Fibroblast of the aortic adventitia (primary cell): ENCODE measurements around the gene SCAND1. TPM values are rescaled to one million over a fixed set of nuclear protein-coding genes. Genes with fewer than 3 reads are reported as not detected.
A peak's percentile ranks its signal among the peaks of the same experiment; 100 is the strongest.
"Not testable (repeated sequence)": the region's sequence is repeated elsewhere in the genome, so short reads cannot be mapped to it uniquely, and the experiment has no call there.

Experiments used
- DNase-seq: peaks from one replicate; pipeline ENCODE4 v3.0.0-alpha.2; 2010; ENCODE audit warnings: low read depth
- H3K4me3 ChIP-seq: 2 replicates; pipeline ENCODE4 v1.5.1; 2011; ENCODE audit warnings: low read depth, mild to moderate bottlenecking, control low read depth, low read length, moderate library complexity
- total RNA-seq: library from RNA; depleted of rRNA; stranded (reverse); fragments of >200 nt; gene quantifications from 2 replicates; pipeline ENCODE4 v1.2.3, GENCODE V29; 2012; ENCODE audit warnings: low replicate concordance
- TF ChIP-seq, protein P1 (sequence below): IDR thresholded peaks from 2 replicates; pipeline ENCODE4 v1.5.1; 2011; ENCODE audit warnings: mild to moderate bottlenecking, low read length, control low read depth, inconsistent platforms; ENCODE audit not compliant: insufficient read depth

SCAND1 gene
- total RNA-seq, 1 donor: 34.1 TPM

- TF ChIP-seq, protein P1, sequence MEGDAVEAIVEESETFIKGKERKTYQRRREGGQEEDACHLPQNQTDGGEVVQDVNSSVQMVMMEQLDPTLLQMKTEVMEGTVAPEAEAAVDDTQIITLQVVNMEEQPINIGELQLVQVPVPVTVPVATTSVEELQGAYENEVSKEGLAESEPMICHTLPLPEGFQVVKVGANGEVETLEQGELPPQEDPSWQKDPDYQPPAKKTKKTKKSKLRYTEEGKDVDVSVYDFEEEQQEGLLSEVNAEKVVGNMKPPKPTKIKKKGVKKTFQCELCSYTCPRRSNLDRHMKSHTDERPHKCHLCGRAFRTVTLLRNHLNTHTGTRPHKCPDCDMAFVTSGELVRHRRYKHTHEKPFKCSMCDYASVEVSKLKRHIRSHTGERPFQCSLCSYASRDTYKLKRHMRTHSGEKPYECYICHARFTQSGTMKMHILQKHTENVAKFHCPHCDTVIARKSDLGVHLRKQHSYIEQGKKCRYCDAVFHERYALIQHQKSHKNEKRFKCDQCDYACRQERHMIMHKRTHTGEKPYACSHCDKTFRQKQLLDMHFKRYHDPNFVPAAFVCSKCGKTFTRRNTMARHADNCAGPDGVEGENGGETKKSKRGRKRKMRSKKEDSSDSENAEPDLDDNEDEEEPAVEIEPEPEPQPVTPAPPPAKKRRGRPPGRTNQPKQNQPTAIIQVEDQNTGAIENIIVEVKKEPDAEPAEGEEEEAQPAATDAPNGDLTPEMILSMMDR: no peak
These were observed 13.8 kb upstream of the SCAND1 start, which contains the start of gene CNBD2 for GRCh38 chr20:35967979-35968640. CNBD2 (plus strand) TSS chr20:35968590; CDS start chr20:35968763, 173 bp downstream.

DNA sequence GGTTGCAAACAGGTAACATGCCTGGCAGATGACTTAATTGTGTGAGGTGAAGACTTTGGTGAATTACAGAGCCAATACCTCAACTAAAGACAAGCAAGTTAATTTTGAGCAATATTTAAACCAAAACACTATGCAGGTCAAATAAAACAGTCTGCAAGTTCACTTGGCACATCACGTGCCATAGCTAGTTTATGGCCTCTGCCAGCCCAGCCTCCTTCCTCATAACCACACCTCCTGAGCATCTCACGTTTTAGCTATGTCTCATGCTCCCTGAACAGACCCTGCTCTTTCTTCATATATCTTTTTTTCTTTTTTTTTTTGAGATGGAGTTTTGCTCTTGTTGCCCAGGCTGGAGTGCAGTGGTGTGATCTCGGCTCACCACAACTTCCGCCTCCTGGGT is 9.6 kb upstream of the SCAND1 start:
- no peak overlapping the region for H3K4me3 ChIP-seq
- no peak for DNase-seq
- TF ChIP-seq, protein P1: no peak

More at GRCh38 chr20:35967979-35968640, 13.8 kb upstream of the SCAND1 start, which contains the start of gene CNBD2:
- H3K4me3 ChIP-seq: no peak within 1 kb of the TSS
- no peak for DNase-seq

- DNase-seq, H3K4me3 ChIP-seq: not testable (repeated sequence)
These were observed 5.0 kb upstream of the SCAND1 start for GRCh38 chr20:35959291-35959690.

- TF ChIP-seq, protein P1: no peak
- H3K4me3 ChIP-seq: no peak overlapping the region
- DNase-seq: no peak
These were observed 2.3 kb upstream of the SCAND1 start for GRCh38 chr20:35956616-35957015.

DNA sequence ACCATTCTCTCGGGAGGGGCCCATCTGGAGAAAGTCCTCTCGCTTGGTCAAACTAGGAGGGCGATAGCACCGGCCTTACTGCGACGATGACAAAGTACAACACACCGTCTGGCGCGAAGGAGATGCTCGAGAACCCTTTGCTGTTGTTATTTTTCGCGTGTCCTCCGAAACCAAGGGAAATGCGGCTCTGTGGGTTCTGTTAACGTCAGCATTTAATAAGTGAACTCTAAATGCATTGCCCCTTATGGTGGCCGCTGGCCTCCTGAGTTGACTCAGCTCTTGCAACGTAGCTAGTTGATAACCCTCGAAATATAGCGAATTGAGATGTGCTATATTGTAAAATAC is 577 bp upstream of the SCAND1 start:
- peak; percentile 57 for DNase-seq
- TF ChIP-seq, protein P1: no peak
- peak overlapping the region; percentile 93 for H3K4me3 ChIP-seq

- no peak for DNase-seq
These were observed 709 bp downstream of the SCAND1 start for GRCh38 chr20:35953387-35954199.

More at GRCh38 chr20:35953387-35954199, 709 bp downstream of the SCAND1 start:
- TF ChIP-seq, protein P1: no peak
- H3K4me3 ChIP-seq: peak overlapping the region; percentile 93
